Stomach (tissue), 4 donors: ENCODE results near the gene GPR158.

Source experiments
- EP300 ChIP-seq: sonication (generic); formaldehyde crosslinking; IDR thresholded peaks from one replicate; pipeline ENCODE4 v1.6.1; 2017; ENCODE audit warnings: antibody characterized with exemption
- POLR2A ChIP-seq, 4 donors: fragments of 450-650 bp; IDR thresholded peaks; one replicate each; pipeline ENCODE4 v1.6.1; 2016; ENCODE audit warnings: antibody characterized with exemption in 4 of 4, control low read depth in 2 of 4, mild to moderate bottlenecking in 1 of 4, moderate library complexity in 1 of 4
- POLR2AphosphoS5 ChIP-seq, 3 donors: sonication (generic); formaldehyde crosslinking; IDR thresholded peaks; one replicate each; pipeline ENCODE4 v1.6.1; 2016; ENCODE audit warnings: antibody characterized with exemption in 3 of 3
- TF ChIP-seq, protein P1 (sequence below), 7 experiments: fragments of 450-650 bp in 4 of 7; fragments of 200-600 bp in 3 of 7; sonication (generic) in 3 of 7; IDR thresholded peaks; one replicate each; pipeline ENCODE4 v1.5.1; 2016 to 2019; ENCODE audit warnings: antibody characterized with exemption in 7 of 7, control low read depth in 2 of 7, mild to moderate bottlenecking in 1 of 7

GRCh38 chr10:25285809-25286208 lies 111.0 kb downstream of the GPR158 start:
- TF ChIP-seq EP300 (no peak), POLR2A (IDR thresholded peaks at IDR 0.05) (no peak), POLR2AphosphoS5 (IDR thresholded peaks at IDR 0.05) (no peak)
- TF ChIP-seq, protein P1, sequence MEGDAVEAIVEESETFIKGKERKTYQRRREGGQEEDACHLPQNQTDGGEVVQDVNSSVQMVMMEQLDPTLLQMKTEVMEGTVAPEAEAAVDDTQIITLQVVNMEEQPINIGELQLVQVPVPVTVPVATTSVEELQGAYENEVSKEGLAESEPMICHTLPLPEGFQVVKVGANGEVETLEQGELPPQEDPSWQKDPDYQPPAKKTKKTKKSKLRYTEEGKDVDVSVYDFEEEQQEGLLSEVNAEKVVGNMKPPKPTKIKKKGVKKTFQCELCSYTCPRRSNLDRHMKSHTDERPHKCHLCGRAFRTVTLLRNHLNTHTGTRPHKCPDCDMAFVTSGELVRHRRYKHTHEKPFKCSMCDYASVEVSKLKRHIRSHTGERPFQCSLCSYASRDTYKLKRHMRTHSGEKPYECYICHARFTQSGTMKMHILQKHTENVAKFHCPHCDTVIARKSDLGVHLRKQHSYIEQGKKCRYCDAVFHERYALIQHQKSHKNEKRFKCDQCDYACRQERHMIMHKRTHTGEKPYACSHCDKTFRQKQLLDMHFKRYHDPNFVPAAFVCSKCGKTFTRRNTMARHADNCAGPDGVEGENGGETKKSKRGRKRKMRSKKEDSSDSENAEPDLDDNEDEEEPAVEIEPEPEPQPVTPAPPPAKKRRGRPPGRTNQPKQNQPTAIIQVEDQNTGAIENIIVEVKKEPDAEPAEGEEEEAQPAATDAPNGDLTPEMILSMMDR (IDR thresholded peaks at IDR 0.05): no peak
